T-helper 1 cell treated with Interleukin-12 subunit alpha and Interleukin-12 subunit beta and Interleukin-4 antibody, amounts not matched to agents 30 ng/mL and 1 ng/mL, for 36 hours (primary cell): ENCODE results near the gene BACE1-AS. TPM values are rescaled to one million over a fixed set of nuclear protein-coding genes. Genes with fewer than 3 reads are reported as not detected.

ENCODE experiments used
- intact Hi-C: fragments of 100-400 bp; cut with micrococcal nuclease; formaldehyde crosslinking; loops from one replicate; pipeline ENCODE4 v1.15.1; 2024
- total RNA-seq: library from RNA; stranded (reverse); gene quantifications from 2 replicates; pipeline ENCODE4 v1.2.3, GENCODE V29; 2022

Gene BACE1-AS
- total RNA-seq, 1 donor from 2014 or later = 6.1 TPM

DNA sequence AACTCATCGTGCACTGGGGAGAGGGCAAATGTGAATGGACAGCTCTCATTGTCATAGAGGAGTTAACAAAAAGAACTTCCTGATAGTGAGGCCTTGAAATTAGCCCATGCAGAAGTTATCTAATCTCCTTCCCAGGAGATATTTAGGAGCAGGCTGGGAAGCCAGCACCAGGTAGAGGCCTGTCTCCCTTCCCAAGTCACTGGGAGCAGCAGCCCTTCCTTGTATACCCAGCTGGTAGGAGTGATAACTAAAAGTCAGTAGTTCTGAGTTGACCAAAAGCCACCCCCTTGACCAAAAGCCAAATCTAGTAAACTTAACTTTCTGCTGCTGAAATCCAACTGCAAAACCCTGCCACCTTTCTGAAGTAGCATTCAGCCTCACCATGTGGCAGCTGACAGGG, 1.4 kb upstream of the BACE1-AS start:
- intact Hi-C loops = no loop called here

DNA sequence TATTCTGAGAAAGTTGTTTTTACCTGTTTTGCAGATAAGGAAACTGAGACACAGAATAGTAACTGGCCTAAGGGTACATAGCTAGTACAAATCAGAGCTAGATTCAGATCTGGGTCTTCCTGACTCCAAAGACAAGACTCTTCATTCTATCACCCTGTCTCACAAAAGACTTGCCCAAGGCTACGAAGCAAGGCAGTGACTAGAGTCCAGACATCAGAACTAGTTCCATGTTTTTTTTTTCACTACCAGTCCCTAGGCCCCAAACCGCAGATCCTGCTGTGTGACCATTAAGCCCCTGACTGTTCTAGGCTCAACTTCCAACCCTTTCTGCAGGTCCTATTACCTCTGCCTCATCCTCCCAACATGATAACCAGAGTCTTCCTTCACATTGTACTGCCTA, 1.5 kb downstream of the BACE1-AS start:
- intact Hi-C loops = no loop called here

- intact Hi-C loops = no loop called here
Observed at GRCh38 chr11:117295438-117296137, 4.4 kb downstream of the BACE1-AS start.

DNA sequence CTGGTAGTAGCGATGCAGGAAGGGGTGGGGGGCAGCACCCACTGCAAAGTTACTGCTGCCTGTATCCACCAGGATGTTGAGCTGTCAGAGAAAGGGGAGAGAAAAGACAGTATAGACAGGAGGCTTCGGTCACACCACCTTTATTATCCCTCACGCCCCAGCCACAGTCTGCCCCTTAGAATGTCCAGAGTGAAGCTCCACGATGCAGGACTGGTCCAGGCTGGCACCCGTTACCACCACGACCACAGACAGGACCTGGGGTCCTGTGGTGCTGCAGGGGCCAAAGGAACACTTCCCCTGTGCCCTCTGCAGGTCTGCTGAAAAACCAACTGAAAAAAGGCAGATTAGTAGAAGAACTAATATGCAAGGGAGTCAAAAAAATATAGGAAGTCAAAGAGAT, 5.7 kb downstream of the BACE1-AS start:
- intact Hi-C loops = no loop called here

DNA sequence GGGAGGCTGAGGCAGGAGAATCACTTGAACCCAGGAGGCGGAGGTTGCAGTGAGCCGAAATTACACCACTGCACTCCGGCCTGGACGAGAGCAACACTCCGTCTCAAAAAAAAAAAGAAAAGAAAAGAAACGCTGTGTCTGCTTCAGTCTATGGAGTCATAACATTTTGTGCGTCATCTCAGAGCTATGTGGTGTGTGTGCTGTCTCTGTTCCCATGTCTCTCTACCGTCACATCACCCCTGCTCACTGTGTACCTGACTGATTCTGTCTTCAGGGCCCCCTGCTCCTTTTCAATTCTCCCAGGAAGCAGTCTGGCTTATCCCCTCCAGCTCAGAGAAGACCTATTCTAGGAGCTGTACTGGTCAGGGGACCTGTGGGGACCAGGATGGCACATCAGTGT, 7.0 kb downstream of the BACE1-AS start:
- intact Hi-C loops = no loop called here

GRCh38 chr11:117299351-117300282, 8.5 kb downstream of the BACE1-AS start:
- intact Hi-C loops = no loop called here

DNA sequence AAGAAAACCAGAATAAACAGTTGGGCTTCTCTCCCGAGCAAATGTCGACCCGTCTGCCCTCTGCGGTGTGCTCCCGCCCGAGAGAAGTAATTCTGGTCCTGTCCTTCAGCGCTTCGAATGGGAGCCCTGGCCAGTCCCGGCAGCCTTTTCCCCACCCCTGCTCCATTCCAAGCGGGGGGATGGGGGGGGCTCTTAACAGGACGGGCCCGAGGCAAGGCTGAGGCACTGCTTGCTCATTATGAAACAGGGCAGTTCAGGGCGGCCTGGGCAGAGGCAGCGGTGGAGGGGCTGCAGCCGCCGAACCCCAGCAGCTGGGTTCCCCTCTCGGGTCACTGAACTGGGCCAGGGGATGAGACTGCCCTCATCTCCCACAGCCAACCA, 9.1 kb downstream of the BACE1-AS start:
- intact Hi-C loops = no loop called here

GRCh38 chr11:117300773-117301172, 9.6 kb downstream of the BACE1-AS start:
- intact Hi-C loops = no loop called here

DNA sequence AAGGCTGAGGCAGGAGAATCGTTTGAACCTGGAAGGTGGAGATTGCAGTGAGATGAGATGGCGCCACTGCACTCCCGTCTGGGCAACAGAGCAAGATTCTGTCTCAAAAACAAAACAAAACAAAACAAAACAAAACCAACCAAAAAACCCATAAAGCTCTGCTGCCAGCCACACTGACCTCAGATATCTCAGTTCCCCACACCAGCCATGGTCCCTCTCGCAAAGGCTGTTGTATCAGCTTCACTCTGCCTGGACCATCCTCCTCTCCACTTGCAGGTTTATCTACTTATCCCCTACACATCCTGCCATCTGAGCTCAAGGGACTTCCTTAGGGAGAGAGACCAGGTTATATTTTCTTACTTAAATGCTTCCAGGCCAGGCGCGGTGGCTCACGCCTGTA, 11.1 kb downstream of the BACE1-AS start:
- intact Hi-C loops = no loop called here

DNA sequence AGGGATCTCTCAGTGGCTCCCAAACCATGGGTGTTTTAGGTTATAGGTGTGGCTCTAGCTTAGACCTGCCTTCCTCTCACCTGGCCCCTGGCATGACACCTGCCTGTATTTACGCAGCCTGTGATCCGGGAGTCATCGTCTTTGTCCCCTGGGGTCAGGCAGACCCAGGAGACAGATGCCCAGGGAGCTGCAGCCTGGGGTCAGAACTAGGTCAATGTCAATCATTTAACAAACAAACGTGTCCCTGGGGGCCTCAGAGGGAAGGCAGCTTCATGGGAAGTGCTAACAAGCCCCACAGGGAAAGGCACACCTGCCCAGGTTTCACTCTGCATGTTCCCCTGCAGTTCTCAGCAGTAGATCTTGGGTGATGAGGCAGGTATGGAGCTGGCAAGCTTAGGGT, 12.0 kb downstream of the BACE1-AS start:
- intact Hi-C loops = no loop called here

GRCh38 chr11:117303646-117304315, 12.6 kb downstream of the BACE1-AS start:
- intact Hi-C loops = no loop called here

- intact Hi-C loops = no loop called here
Observed at GRCh38 chr11:117305145-117305544, 14.0 kb downstream of the BACE1-AS start.

GRCh38 chr11:117309310-117309709, 18.2 kb downstream of the BACE1-AS start:
- intact Hi-C loops = no loop called here

DNA sequence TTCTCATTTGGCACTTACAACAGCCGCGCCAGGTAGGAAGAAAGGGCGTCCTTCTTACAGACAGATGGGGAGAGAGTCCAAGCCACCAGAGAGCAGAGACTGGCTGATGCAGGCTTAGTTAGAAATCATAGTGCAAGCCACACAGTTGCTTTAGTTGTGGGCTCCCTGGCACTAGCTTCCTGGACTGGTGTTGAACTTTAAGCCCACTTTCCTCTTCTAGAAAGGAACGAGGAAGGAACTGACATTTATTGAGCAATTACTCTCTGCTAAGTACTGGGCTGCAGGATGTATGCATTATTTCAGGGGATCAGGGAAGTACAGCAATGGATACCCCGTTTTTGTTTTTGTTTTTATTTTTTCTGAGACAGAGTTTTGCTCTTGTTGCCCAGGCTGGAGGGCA, 21.9 kb downstream of the BACE1-AS start:
- intact Hi-C loops = no loop called here

DNA sequence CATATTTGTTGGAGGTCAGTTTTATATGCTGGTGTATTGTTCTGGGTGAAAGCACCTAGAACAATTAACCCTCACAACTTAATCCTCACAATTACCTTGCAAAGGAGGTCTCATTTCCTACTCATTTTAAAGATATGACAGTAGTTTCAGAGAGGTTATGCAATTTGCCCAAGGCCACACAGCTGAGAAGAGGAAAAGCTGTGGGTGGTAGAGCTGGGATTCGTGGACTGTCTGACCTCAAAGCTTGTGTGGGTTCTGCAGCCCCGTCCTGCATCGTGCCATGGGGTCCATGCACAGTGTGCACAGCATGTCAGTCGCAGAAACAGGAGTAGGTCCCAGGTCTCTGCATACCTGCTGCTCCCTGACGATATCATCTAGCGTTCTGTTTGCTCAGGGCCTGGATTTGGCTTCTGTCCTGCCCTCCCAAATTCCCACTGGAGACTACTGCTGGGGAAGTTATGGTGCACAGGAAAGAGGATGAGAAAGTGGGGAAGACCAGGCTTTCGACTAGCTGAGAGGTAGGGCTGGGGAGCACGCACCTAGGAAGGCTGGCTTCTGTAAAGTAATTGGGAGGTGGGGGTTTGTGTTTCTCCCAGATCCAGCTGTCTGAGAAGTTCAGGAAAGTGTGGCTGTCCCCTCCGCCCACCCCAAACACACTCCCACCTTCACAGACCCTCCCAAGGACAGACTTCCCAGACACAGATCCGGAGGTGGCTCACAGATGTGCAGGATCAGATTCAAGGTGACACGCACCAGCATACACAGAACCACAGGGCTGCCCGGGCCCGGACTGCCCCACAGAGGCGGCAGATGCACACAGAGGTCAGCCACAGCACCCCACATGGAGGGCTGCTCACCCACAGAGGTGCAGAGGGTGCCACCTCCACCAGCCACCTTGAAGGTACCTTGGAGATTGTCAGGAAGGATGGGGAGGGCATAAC, 23.0 kb downstream of the BACE1-AS start:
- intact Hi-C loops = no loop called here

- intact Hi-C loops = no loop called here
Observed at GRCh38 chr11:117314840-117315239, 23.7 kb downstream of the BACE1-AS start.

DNA sequence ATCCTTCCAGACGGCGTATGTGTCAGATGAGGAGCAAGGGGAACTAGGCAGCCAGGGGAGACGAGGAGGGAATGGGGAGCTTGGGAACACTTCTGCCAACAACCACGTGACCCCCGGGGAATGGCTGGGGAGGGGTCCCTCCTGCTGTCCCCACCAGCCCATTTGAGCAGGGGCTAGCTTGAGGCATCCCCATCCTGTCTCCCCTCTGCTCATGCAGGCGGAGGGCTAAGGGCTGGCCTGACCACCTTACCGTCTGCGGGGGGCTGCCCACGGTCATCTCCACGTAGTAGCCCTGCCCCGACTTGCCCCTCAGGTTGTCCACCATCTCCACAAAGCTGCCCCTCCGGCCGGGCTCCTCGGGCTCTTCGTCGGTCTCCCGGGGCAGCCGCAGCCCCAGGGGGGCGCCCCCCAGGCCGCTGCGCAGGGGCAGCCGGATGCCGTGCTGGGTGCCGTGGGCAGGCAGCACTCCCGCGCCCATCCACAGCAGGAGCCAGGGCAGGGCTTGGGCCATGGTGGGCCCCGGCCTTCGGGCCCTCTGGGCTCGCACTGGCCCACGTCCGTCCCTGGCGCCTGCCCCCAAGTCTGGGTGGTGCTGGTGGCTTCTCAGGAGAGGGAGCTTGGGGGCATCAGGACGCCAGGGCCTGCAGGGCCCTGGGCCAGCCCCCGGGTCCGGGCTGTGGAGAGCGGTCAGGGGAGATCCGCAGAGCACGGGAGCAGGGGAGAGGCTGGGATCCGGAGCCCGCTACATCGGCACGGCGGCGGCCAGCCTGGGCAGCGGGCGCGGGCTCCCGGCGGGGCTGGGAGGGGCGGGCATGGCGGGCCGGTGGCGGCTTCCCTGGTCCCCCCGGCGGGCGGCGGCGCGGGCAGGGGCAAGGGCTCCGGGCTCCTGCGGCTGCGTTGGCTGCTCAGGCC, 24.4 kb downstream of the BACE1-AS start:
- intact Hi-C loops = no loop called here

GRCh38 chr11:117316197-117316961, 25.2 kb downstream of the BACE1-AS start, which contains the start of gene BACE1:
BACE1 (minus strand) TSS chr11:117316256; CDS start chr11:117315795, 461 bp downstream.
- intact Hi-C loops = no loop called here

GRCh38 chr11:117318738-117319137, 27.6 kb downstream of the BACE1-AS start:
- intact Hi-C loops = no loop called here
